NCI-H1092 (cell line): ENCODE measurements around the gene MRPS23.

ENCODE experiments used
- DNase-seq: peaks from one replicate; lab custom pipeline; 2025; lab: John Stamatoyannopoulos, UW

MRPS23 gene

DNA sequence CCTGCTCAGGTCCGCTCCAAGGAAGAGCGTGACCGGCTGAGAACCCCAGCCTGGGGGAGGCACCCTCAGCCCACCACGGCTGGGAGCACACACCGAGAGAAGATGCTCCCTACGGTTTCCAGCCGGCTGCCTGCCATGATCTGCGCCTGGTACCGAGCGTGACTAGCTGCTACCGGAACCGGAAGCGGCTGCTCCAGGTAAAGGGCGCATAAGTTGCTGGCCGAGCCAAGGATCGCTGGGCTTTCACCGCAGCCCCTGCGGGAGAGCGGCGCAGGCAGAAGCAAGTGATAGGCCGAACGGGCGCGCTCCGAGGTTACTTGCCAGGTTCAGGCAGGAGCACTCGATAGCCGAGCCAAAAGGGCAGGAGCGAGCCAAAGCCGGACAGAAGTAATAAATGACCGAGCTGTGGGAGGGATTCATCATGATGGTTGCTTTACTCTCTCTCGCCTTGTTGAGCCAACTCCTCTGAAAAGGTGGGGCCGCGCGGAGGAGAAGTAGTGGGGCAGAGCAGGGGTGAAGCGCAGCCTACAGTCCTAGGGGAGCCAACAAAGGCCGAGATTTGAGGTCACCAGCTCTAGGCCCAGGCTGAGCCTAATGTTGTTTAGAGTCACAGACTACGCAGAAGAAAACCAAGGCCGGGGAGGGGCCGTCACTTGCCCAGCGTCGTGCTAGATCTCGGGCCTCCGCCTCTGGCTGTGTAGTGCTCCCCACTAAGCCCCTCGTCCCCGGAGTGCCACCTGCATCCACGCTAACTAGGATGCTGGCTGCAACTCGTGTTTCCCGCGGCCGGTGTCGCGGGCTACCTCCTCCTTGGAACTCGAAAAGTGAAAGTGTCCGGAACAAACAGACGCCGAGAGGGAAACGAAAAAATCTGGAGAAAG is at the start of gene MRPS23:
Gene MRPS23 (minus strand): TSS at position 171 of the 881 bp plus-strand sequence. CDS start 34 bp downstream, at position 137.
- DNase-seq = peak; percentile 98

GRCh38 chr17:57899391-57899790 is 49.5 kb upstream of the MRPS23 start:
- no peak for DNase-seq

DNA sequence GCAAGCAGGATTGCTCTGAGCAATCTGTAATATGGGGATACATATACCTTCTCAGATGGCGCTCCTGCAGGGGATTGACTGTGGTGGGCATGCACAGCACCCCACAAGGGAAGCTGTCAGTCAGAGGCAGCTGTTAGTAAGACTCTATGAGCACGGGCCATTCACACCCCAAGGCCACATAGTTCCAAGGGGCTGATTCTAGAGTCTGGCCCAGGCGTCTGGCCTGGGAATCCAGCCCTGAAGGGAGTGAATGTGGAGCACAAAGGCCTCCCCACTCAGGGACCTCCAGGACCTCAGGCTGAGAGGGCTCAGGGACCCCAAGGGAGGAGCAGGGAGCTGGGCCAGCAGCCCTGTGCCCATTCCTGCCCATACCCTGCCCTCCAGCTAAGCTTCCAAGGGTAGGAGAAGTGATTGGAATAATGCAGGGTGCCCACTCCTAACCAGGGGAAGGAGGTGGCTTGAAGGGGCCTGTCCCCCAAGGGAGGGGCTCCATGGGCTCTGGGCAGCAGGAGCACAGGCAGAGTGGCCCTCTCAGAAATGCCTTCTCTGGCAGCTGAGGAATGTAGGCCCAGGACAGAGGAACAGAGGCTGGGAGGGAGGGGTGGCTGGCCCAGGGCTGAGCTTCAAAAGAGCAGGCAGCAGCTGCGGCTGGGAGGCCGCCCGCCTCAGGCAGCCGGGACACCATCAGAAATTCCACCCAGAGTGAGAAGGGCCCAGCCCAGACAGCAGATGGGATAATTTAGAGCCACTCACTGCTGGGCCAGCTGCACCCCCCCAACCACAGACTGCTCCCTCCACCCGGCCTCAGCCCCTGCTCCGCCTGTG is 48.9 kb upstream of the MRPS23 start:
- DNase-seq = no peak

GRCh38 chr17:57895382-57896060 is 45.7 kb upstream of the MRPS23 start:
- no peak for DNase-seq

- DNase-seq = no peak
Measured at GRCh38 chr17:57894848-57895247, 45.0 kb upstream of the MRPS23 start.

GRCh38 chr17:57892820-57893595 is 43.2 kb upstream of the MRPS23 start:
- DNase-seq = peak; percentile 66

DNA sequence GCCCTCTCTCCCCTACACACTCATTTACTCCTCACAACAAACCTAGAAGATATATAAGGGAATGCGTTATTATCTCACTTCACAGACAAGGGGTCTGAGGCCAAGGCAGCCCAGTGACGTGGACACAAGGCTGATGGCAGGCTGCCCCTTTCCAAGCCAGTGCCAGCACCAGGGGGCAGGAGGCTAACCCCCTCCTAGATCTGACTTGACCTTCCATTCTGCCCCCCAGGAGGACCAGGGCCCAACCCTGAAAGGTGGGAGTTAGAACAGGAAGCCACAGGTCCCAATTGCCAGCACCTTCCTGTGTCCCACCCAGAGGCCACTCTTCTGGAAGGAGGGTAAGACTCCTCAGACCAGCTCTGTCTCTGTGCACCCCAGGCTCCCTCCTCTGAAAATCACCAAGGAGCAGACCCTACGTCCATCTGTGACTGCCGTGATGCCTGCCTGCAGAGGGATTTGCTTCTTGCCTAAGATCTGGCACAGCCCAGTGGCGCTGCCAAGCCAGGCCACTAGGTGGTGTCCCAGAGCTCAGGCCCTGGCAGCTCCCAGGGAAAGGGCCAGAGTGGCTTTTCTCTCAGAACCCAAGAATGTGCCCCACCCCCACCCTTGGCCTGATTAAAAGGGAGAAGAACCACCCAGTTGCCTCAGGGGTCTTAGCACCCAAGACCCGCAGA is 42.4 kb upstream of the MRPS23 start:
- DNase-seq = peak; percentile 57

- no peak for DNase-seq
Measured at GRCh38 chr17:57890857-57891232, 41.0 kb upstream of the MRPS23 start.

- no peak for DNase-seq
Measured at GRCh38 chr17:57889892-57890856, 40.3 kb upstream of the MRPS23 start.

DNA sequence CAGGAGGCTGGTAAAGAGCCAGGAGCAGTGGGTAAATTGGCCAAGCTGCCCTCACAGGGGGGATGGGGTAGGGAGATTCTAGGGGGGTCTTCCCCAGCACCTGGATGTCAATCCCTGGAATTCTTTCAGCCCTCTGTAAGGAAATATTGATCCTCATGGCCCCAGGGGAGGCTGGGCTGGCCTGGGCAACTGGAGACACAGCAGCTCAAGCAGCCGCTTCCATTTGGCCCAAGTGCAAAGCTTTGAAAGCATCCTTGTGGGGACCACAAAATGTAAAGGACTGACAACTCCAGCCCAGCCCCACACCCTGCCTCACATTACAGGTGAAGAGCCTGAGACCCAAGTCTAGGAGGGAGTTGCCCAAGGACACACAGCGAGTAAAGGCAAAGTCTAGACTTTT is 39.4 kb upstream of the MRPS23 start:
- no peak for DNase-seq

- DNase-seq = no peak
Measured at GRCh38 chr17:57888311-57889216, 38.7 kb upstream of the MRPS23 start.

- no peak for DNase-seq
Measured at GRCh38 chr17:57887161-57887560, 37.3 kb upstream of the MRPS23 start.

DNA sequence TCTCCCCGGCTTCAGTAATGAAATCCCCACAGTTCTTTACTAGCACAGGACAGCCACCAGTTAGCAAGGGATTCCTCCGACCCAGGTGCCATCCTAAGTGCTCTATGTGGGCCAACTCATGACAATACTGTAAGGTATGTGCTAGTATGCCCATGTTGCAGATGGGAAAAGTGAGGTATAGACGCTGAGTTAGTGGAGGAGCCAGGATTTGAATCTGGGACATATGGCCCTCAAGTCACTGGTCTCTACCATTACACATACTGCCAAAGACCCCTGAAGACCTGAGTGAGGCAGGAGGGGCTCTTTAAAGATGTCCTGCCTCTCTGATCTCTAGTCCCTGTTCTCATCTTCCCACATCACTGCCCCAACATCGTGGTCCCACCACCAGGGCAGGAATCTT is 36.2 kb upstream of the MRPS23 start:
- no peak for DNase-seq

DNA sequence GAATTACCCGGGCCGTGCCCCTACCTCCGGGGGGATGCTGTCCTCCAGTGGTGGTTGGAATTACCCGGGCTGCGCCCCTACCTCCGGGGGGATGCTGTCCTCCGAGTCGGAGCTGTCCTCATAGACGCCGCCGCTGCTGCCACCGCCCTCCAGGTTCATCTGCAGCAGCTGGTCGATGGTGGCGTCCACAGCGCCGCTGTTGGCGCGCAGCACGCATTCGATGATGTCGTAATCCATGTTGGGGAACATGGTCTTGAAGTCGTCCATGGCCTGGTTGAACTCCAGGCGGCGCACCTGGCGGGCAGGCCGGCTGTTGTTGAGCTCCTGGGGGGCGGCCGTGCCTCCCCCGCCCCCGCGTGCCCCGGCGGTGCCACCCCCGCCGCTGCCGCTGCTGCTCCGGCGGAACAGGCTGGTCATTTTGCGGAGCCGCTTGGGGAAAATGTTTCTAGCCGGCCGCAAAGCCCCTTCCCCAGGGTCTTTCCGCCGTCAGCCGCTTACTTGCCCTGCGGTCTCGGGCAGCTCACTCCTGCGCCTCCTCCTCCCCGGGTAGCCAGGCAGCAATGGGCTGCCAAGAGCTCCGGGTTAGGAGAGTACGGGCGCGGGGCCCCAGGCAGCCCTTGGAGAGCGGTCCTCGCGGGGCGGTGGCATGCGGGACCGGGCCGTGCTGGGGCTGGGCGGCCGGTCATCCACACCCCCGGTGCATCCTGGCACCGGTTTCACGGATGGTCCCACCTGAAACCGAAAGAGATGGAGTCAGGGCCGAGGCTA is 35.5 kb upstream of the MRPS23 start:
- DNase-seq = no peak

DNA sequence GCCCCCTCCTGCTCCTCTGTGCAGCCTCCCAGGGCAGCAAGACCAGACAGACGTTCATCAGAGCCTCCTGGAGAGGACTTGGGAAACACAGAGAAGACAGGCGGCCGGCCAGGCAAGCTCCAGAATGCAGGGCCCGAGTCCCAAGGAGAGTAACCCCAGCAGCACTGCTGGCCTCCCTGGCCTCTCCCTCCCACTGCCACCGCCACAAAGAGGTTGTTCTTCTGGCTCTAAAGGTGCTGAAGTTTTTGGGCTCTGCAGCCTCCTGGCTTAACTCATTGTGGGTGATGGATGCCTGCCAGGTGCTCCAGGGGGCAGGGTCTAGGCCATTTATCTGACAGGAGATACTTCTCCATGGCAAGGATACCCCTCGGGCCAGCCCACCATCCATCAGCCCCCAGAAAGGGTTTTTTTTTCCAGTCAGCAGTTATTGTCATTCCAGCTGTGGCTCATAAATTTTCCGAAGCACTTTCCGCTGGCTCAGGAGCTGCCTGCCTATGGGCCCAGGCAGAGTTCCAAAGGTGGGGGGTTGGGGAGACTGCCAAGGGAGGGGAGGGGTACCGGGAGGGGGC is 32.0 kb upstream of the MRPS23 start:
- DNase-seq = no peak

DNA sequence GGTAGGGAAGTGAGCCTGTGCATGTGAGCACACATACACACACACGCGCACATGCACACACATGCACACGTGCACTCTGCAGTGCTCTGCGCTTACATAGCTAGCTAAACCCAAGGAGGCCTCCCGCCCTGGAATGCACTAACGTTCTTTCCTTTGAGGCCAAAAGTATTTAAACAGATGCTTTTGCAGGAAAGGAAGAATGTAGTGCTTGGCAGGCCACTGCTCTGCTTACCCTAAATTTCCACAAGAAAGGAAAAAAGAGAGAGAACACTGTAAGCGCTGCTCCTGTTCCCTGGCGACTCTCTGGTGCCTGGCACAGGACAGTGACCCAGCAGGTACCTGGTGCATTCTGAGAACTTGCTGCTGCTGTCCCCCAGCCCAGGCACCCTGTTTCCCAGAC is 31.3 kb upstream of the MRPS23 start:
- DNase-seq = no peak

DNA sequence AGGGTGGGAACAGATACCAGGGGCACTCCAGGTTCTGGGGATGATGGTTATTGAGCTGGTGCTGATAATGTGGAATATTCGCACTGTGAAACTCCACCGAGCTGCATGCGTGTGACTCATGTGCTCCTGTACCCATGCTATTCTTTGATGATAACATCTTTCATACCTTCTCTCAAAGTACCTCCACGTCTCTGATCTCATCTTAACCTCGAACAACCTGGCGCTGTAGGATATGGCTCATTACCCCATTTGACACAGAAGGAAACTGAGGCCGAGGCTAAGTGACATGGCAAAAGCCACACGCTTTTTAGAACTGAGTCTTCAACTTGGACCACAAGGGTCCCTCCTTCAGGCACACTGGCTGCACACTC is 30.2 kb upstream of the MRPS23 start:
- no peak for DNase-seq
